IMR-90 (cell line): ENCODE measurements around the gene GLCE. TPM values are rescaled to one million over a fixed set of nuclear protein-coding genes. Genes with fewer than 3 reads are reported as not detected.

Source experiments
- ATAC-seq: fragments of 200-7000 bp; cut with Tn5 transposase; 2 replicates; pipeline ENCODE4 v1.9.1; 2020; ENCODE audit warnings: low read depth, mild to moderate bottlenecking, moderate library complexity
- BruUV-seq: library from RNA; stranded (reverse); fragments of 400-500 nt; replicated peaks from 2 replicates; lab custom pipeline; 2021; lab: Mats Ljungman, UMichigan
- CTCF ChIA-PET: fragments of 300-600 bp; formaldehyde crosslinking; extraction: SDS; loops from one replicate; lab custom pipeline; 2021; ENCODE audit warnings: antibody characterized with exemption; lab: Yijun Ruan, JAX
- POLR2A ChIA-PET: fragments of 300-600 bp; sonication (Branson Sonifier 250); formaldehyde crosslinking; loops from one replicate; lab custom pipeline; 2022; ENCODE audit warnings: antibody characterized with exemption; ENCODE audit not compliant: unreplicated experiment; lab: Charles Lee
- DNase-seq: peaks from one replicate; pipeline ENCODE4 v3.0.0; 2013
- H2AFZ ChIP-seq: replicated peaks from 2 replicates; pipeline ENCODE3; 2013; ENCODE audit warnings: low read length, mild to moderate bottlenecking; ENCODE audit not compliant: poor library complexity
- H2AK5ac ChIP-seq: 2 replicates; pipeline ENCODE4 v1.6.1; 2013; ENCODE audit warnings: low read depth, low read length, inconsistent platforms
- H2AK9ac ChIP-seq: replicated peaks from 2 replicates; pipeline ENCODE3; 2013; ENCODE audit warnings: mild to moderate bottlenecking, low read depth, low read length, moderate library complexity; ENCODE audit not compliant: poor library complexity
- H2BK120ac ChIP-seq: 2 replicates; pipeline ENCODE4 v1.6.1; 2013; ENCODE audit warnings: low read depth, low read length, inconsistent platforms
- H2BK15ac ChIP-seq: 3 replicates; pipeline ENCODE4 v1.6.1; 2013; ENCODE audit warnings: low read depth, low read length, inconsistent platforms
- H2BK20ac ChIP-seq: 2 replicates; pipeline ENCODE4 v1.6.1; 2013; ENCODE audit warnings: low read depth, mild to moderate bottlenecking, inconsistent platforms, low read length, moderate library complexity
- H2BK5ac ChIP-seq: 2 replicates; pipeline ENCODE4 v1.6.1; 2013; ENCODE audit warnings: mild to moderate bottlenecking, low read depth, low read length, inconsistent platforms; ENCODE audit not compliant: poor library complexity, severe bottlenecking
- H3K14ac ChIP-seq: replicated peaks from 2 replicates; pipeline ENCODE4 v1.6.1; 2013; ENCODE audit warnings: low read depth, low read length, inconsistent platforms
- H3K18ac ChIP-seq: 2 replicates; pipeline ENCODE4 v1.6.1; 2013; ENCODE audit warnings: low read depth, low read length, control low read depth
- H3K23ac ChIP-seq: 2 replicates; pipeline ENCODE4 v1.6.1; 2013; ENCODE audit warnings: low read depth, low read length, inconsistent platforms
- H3K27ac ChIP-seq: 2 replicates; pipeline ENCODE4 v1.5.1; 2013; ENCODE audit warnings: mild to moderate bottlenecking, control low read depth, low read length; ENCODE audit not compliant: insufficient read depth
- H3K27me3 ChIP-seq: 2 replicates; pipeline ENCODE4 v1.6.1; 2013; ENCODE audit warnings: low read length; ENCODE audit not compliant: control insufficient read depth, insufficient read depth
- H3K36me3 ChIP-seq: 2 replicates; pipeline ENCODE4 v1.6.1; 2013; ENCODE audit warnings: low read length, mixed read lengths; ENCODE audit not compliant: control insufficient read depth, insufficient read depth
- H3K4ac ChIP-seq: 2 replicates; pipeline ENCODE4 v1.6.1; 2013; ENCODE audit warnings: low read depth, low read length, inconsistent platforms
- H3K4me1 ChIP-seq: 2 replicates; pipeline ENCODE4 v1.6.1; 2013; ENCODE audit warnings: low read length, mixed read lengths; ENCODE audit not compliant: control insufficient read depth, insufficient read depth
- H3K4me2 ChIP-seq: 2 replicates; pipeline ENCODE4 v1.6.1; 2013; ENCODE audit warnings: low read depth, mild to moderate bottlenecking, control low read depth, low read length, moderate library complexity
- H3K4me3 ChIP-seq: 2 replicates; pipeline ENCODE4 v1.5.1; 2013; ENCODE audit warnings: low read depth, mild to moderate bottlenecking, control low read depth, low read length, moderate library complexity; ENCODE audit not compliant: insufficient read depth
- H3K56ac ChIP-seq: 2 replicates; pipeline ENCODE4 v1.6.1; 2013; ENCODE audit warnings: low read length, inconsistent platforms; ENCODE audit not compliant: insufficient read depth; ENCODE audit errors: extremely low read depth
- H3K79me1 ChIP-seq, 2 experiments: 2 replicates each; pipeline ENCODE4 v1.6.1; 2013; ENCODE audit warnings: low read length in 2 of 2, inconsistent platforms in 1 of 2, low read depth in 1 of 2
- H3K9ac ChIP-seq: 2 replicates; pipeline ENCODE4 v1.6.1; 2013; ENCODE audit warnings: low read depth, low read length, control low read depth
- H3K9me1 ChIP-seq: 2 replicates; pipeline ENCODE4 v1.6.1; 2013; ENCODE audit warnings: low read length, inconsistent platforms; ENCODE audit not compliant: insufficient read depth
- H3K9me3 ChIP-seq: 2 replicates; pipeline ENCODE4 v1.6.1; 2013; ENCODE audit warnings: low read length; ENCODE audit not compliant: control insufficient read depth, insufficient read depth
- H4K20me1 ChIP-seq: 2 replicates; pipeline ENCODE4 v1.6.1; 2013; ENCODE audit warnings: low read length, inconsistent platforms; ENCODE audit not compliant: insufficient read depth
- H4K5ac ChIP-seq: 2 replicates; pipeline ENCODE4 v1.6.1; 2013; ENCODE audit warnings: mild to moderate bottlenecking, low read depth, low read length, control low read depth
- H4K8ac ChIP-seq, 2 experiments: 2 replicates each; pipeline ENCODE4 v1.6.1; 2013; ENCODE audit warnings: low read depth in 2 of 2, low read length in 2 of 2, control low read depth in 1 of 2, inconsistent platforms in 1 of 2
- H4K91ac ChIP-seq: 2 replicates; pipeline ENCODE4 v1.6.1; 2013; ENCODE audit warnings: low read depth, low read length, inconsistent platforms; ENCODE audit not compliant: insufficient read depth
- BHLHE40 ChIP-seq: fragments of 150-350 bp; IDR thresholded peaks from 2 replicates; pipeline ENCODE4 v1.6.1; 2016; ENCODE audit warnings: mild to moderate bottlenecking, low read depth, low read length
- CEBPB ChIP-seq: IDR thresholded peaks from 2 replicates; pipeline ENCODE4 v1.6.1; 2012; ENCODE audit warnings: low read depth, low read length, improper control_type of control experiment
- CHD1 ChIP-seq: IDR thresholded peaks from 2 replicates; pipeline ENCODE4 v1.6.1; 2012; ENCODE audit warnings: low read depth, low read length, improper control_type of control experiment
- CTCF ChIP-seq: conservative IDR thresholded peaks from 2 replicates; pipeline ENCODE4 v1.5.1; 2012; ENCODE audit warnings: mild to moderate bottlenecking, low read depth, low read length, improper control_type of control experiment
- ELK1 ChIP-seq: fragments of 150-350 bp; IDR thresholded peaks from 2 replicates; pipeline ENCODE4 v1.6.1; 2016; ENCODE audit warnings: low read depth, mild to moderate bottlenecking, low read length, moderate library complexity, borderline replicate concordance
- FOS ChIP-seq: fragments of 150-350 bp; IDR thresholded peaks from 2 replicates; pipeline ENCODE4 v1.6.1; 2016; ENCODE audit warnings: low read depth, low read length
- MAFK ChIP-seq: IDR thresholded peaks from 2 replicates; pipeline ENCODE4 v1.6.1; 2012; ENCODE audit warnings: low read depth, low read length, improper control_type of control experiment
- MAZ ChIP-seq: IDR thresholded peaks from 2 replicates; pipeline ENCODE4 v1.6.1; 2012; ENCODE audit warnings: low read depth, mild to moderate bottlenecking, low read length, improper control_type of control experiment, moderate library complexity, borderline replicate concordance
- NFE2L2 ChIP-seq: fragments of 150-350 bp; IDR thresholded peaks from 2 replicates; pipeline ENCODE4 v1.6.1; 2016; ENCODE audit warnings: low read depth, mild to moderate bottlenecking, low read length
- POLR2A ChIP-seq: IDR thresholded peaks from 2 replicates; pipeline ENCODE4 v1.6.1; 2012; ENCODE audit warnings: mild to moderate bottlenecking, low read depth, low read length
- RAD21 ChIP-seq: IDR thresholded peaks from 2 replicates; pipeline ENCODE4 v1.6.1; 2012; ENCODE audit warnings: low read length, improper control_type of control experiment
- RCOR1 ChIP-seq: IDR thresholded peaks from 2 replicates; pipeline ENCODE4 v1.6.1; 2012; ENCODE audit warnings: mild to moderate bottlenecking, low read length, improper control_type of control experiment; ENCODE audit not compliant: insufficient replicate concordance
- RFX5 ChIP-seq: IDR thresholded peaks from 2 replicates; pipeline ENCODE4 v1.8.0; 2012; ENCODE audit warnings: low read depth, mild to moderate bottlenecking, low read length, moderate library complexity
- SMC3 ChIP-seq: fragments of 150-350 bp; IDR thresholded peaks from 2 replicates; pipeline ENCODE4 v1.6.1; 2016; ENCODE audit warnings: low read depth, mild to moderate bottlenecking, antibody characterized with exemption, low read length, moderate library complexity
- USF2 ChIP-seq: fragments of 150-350 bp; IDR thresholded peaks from 2 replicates; pipeline ENCODE4 v1.6.1; 2017; ENCODE audit warnings: mild to moderate bottlenecking, antibody characterized with exemption, low read length, low read depth
- WGBS, 2 experiments: methylation state at CpG; one replicate each; pipeline versions ENCODE4 v1.1.5 to v1.1.7; 2013; ENCODE audit warnings: missing lambda C conversion rate in 2 of 2; ENCODE audit not compliant: insufficient read length in 1 of 2; ENCODE audit errors: extremely low coverage in 2 of 2; 5-methylcytosine and 5-hydroxymethylcytosine counted together
- dilution Hi-C: fragments of 300-500 bp; cut with HindIII; formaldehyde crosslinking; loops from one replicate; pipeline ENCODE4 v1.14.3; 2018; ENCODE audit warnings: low sequenced_read_pairs; ENCODE audit not compliant: unreplicated experiment
- in situ Hi-C: fragments of 300-500 bp; cut with MboI; formaldehyde crosslinking; loops from 3 replicates; pipeline ENCODE4 v1.14.3; 2019; ENCODE audit warnings: low sequenced_read_pairs, inconsistent platforms, mixed read lengths
- intact Hi-C: fragments of 100-400 bp; cut with micrococcal nuclease; formaldehyde crosslinking; loops from 2 replicates; pipeline ENCODE4 v1.10.0; 2022
- polyA plus RNA-seq, 3 experiments: library from polyadenylated mRNA; depleted of rRNA; stranded (reverse); fragments of >200 nt; gene quantifications; 2 replicates each; pipeline ENCODE4 v1.2.3, GENCODE V29; 2012; ENCODE audit warnings: low replicate concordance in 1 of 3
- total RNA-seq: library from RNA; depleted of rRNA; stranded (reverse); fragments of >200 nt; gene quantifications from 2 replicates; pipeline ENCODE4 v1.2.3, GENCODE V29; 2012

Gene GLCE
- total and polyA plus RNA-seq, 2 of the 4 experiments (the other 2 are of a cell fraction) = 15.3 to 29.6 TPM

GRCh38 chr15:69304182-69304545 is 143.7 kb downstream of the GLCE start:
- H3K4me3 ChIP-seq = no peak overlapping the region
- H4K91ac ChIP-seq = peak overlapping the region; percentile 94
- H2AFZ ChIP-seq = peak overlapping the region; percentile 88
- H2AK5ac ChIP-seq = peak overlapping the region; percentile 94
- ChIA-PET CTCF (interaction anchor here (0.5 to 2.4 kb wide), 3 partner anchors 67 to 90 kb away, joined by 3 to 5 read pairs (median 3); no protein-coding TSS in a partner anchor), POLR2A (interaction anchor here (0.6 kb wide), 1 partner anchor 89 kb away, joined by 4 read pairs; no protein-coding TSS in a partner anchor)
- no CpG with 5 or more reads among the region's 5 CpGs for WGBS, 2 experiments
- H3K9me1 ChIP-seq = peaks cover 18% of the 10 kb centered on the region
- H2BK5ac ChIP-seq = peak overlapping the region; percentile 97
- BruUV-seq = no TSS peak
- H4K8ac ChIP-seq = peak overlapping the region; percentile 29 to 87; a peak in 3 of 4 replicates
- DNase-seq (peak; percentile 92), ATAC-seq (peak; percentile 44)
- intact Hi-C loops (loop anchor here (1.0 kb wide), 1 partner anchor 90 kb away; no protein-coding TSS in a partner anchor), dilution Hi-C loops (no loop called here), in situ Hi-C loops (no loop called here)
- H3K56ac ChIP-seq = peak overlapping the region; percentile 58
- H4K20me1 ChIP-seq = no peaks in the 10 kb centered on the region; the same call in 1 of the 2 replicates
- H3K9ac ChIP-seq = no peak overlapping the region
- H3K36me3 ChIP-seq = no peaks in the 10 kb centered on the region
- H3K27ac ChIP-seq = peak overlapping the region; percentile 59
- H3K4ac ChIP-seq = peak overlapping the region; percentile 91
- H2AK9ac ChIP-seq = peak overlapping the region; percentile 73
- H3K4me2 ChIP-seq = no peak overlapping the region
- H2BK20ac ChIP-seq = peak overlapping the region; percentile 93
- no peaks in the 10 kb centered on the region for H3K9me3 ChIP-seq
- H3K27me3 ChIP-seq = peaks cover 10% of the 10 kb centered on the region; the same call in 1 of the 2 replicates
- 0 out of 4 replicates have a peak, but pooled peaks cover 0 to 8% of the 10 kb centered on the region in 2 experiments for H3K79me1 ChIP-seq
- H4K5ac ChIP-seq = no peak overlapping the region; the same call in 1 of the 2 replicates
- peak overlapping the region; percentile 77; the same call in 1 of the 2 replicates for H3K23ac ChIP-seq
- H3K18ac ChIP-seq = peak overlapping the region; percentile 13; the same call in 1 of the 2 replicates
- peak overlapping the region; percentile 96 for H2BK120ac ChIP-seq
- peak overlapping the region; percentile 90 for H3K14ac ChIP-seq
- peaks cover 25% of the 10 kb centered on the region for H3K4me1 ChIP-seq
- peak overlapping the region; percentile 68 for H2BK15ac ChIP-seq
- TF ChIP-seq SMC3 (peak; percentile 5; the same call in 1 of the 2 replicates), RAD21 (no peak), CEBPB (peak; percentile 99), BHLHE40 (no peak; the same call in 1 of the 2 replicates), CTCF (no peak), USF2 (no peak), CHD1 (no peak), NFE2L2 (peak; percentile 64; the same call in 1 of the 2 replicates), MAFK (peak; percentile 75), POLR2A (no peak), FOS (peak; percentile 86), ELK1 (no peak), RCOR1 (peak; percentile 31), RFX5 (no peak), MAZ (no peak)
